RKO (cell line): ENCODE measurements around the gene TCF19.
"Not testable (repeated sequence)": the region's sequence is repeated elsewhere in the genome, so short reads cannot be mapped to it uniquely, and the experiment has no call there.

ENCODE experiments used
- DNase-seq: peaks from one replicate; pipeline ENCODE4 v3.0.0-alpha.2; 2016; ENCODE audit warnings: low spot score

TCF19 gene

DNA sequence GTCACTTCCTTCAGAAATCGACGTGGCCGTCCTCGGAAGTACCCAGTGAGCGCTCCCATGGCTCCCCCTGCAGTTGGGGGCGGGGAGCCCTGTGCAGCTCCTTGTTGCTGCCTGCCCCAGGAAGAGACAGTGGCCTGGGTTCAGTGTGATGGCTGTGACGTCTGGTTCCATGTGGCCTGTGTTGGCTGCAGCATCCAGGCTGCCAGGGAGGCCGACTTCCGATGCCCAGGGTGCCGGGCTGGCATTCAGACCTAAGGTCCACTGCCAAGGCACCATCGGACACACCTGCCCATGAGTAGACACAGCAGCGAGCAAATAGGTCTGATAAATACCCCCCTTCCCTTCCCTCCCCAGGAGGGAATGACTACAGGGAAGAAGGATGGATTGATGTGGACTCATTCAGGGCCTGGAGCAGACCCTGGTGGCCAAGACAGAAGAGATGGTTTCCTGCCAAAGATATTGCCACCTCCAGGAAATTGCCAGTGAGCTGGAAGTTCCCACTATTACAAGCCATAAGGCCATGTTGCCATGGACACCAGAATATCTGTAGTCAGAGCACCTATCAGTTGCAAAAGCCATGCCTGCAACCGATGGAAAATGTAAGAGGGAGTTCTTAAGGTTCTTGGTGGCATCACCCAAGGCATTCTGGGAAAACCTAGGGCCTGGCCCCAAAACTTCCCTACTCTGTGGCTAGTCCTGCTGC lies 4.2 kb downstream of the TCF19 start:
- no peak for DNase-seq

DNA sequence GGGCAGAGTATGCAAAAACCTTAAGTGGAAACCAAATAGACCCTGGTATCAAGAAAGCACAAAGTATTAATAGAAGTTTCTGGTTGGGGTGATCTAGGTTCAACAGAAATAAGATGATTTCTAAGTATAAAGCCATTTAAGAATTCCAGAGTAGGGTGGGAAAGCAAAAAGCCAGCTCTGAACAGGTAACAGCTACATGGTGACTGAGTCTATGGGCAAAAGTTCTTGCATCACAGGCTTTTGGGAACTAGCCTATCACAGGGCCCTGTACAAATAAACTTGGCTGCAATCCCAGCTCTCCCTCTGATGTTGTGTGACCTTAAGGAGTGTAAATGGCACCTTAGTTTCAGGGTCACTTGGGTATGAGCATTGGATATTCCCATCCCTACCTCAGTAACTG lies 5.5 kb downstream of the TCF19 start:
- DNase-seq = no peak

DNA sequence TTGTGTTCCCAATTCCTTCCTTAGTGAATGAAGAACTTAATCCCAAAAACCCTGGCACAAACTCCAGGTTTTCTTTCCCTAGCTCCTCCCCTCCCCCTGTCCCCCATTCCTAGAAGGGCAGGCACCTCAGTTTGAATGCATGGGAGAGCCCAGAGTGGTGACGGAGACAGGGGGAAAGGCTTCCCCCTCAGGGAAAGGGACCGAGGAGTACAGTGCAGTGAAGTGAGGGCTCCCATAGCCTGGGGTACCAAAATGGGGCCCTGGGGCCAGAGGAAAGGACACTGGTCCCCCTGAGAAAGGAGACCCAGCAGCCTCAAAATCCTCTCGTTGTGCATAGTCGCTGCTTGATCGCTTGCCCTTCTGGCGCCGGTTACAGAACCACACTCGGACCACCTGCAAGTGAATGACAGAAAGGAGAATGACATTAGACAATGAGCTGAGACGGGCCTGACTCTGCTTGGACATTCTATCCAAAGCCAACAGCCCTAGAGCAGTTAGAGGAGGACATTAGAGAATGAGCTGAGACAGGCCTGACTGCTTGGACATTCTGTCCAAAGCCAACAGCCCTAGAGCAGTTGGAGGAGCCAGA lies 6.2 kb downstream of the TCF19 start:
- DNase-seq = not testable (repeated sequence)

DNA sequence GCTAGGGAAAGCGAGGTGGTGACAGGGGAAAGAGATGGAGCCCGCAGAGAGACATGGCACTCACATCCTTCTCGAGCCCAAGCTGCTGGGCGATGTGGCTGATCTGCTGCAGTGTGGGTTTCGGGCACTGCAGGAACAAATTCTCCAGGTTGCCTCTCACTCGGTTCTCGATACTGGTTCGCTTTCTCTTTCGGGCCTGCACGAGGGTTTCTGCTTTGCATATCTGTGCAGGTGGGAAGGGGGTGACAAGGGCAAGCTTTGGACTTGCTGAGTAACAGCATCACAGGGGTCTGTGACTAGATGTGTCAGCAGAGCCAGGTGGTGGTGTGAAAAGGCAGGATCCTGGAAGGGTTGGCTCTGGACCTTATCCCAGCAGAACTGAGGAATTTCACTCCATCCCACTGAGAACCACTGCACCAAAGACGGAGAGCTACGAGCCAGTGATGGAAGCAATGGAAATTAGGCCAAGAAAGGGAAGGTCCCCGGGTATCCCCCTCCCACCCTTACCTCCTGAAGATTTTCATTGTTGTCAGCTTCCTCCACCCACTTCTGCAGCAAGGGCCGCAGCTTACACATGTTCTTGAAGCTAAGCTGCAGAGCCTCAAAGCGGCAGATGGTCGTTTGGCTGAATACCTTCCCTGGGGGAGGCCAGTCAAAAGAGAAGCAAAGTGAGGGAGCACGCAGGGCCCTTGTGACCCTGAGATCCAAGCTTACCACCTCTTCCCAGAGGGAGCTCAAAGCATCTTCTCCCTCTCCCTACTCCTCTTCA lies 6.9 kb downstream of the TCF19 start:
- not testable (repeated sequence) for DNase-seq

DNA sequence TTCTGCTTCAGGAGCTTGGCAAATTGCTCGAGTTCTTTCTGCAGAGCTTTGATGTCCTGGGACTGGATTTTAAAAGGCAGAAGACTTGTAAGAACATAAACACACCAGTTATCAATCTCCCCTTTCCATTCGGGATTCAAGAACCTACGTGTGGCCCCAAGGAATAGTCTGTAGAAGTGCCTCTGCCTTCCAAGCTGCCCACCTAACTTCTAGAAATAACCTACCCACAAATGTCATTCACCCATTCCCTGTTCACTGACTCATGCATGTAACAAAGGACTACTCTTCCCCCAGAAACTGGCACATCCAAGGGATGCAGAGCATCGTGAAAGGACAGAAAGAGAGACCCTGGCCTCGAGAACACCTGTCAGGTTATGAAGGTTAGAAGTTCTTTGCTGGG lies 7.6 kb downstream of the TCF19 start:
- no peak for DNase-seq

DNA sequence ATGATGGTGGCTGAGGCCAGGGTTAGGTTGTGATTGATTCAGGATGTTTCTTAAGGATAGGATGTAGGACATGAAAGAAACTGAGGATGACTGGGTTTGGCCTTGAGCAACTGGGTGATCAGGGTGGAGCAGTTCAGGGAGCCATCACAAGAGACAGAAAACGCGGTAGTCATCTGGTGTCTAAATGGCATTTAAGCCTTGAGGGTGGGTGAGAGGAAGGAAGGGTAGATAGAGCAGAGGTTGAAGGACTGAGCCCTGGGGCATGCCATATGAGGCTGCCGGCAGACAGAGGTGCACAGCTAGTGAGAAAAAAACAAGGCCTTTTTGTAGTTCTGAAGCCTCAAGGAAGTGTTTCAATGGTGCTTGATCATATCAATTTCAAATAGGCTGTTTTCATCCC lies 10.2 kb downstream of the TCF19 start:
- no peak for DNase-seq

DNA sequence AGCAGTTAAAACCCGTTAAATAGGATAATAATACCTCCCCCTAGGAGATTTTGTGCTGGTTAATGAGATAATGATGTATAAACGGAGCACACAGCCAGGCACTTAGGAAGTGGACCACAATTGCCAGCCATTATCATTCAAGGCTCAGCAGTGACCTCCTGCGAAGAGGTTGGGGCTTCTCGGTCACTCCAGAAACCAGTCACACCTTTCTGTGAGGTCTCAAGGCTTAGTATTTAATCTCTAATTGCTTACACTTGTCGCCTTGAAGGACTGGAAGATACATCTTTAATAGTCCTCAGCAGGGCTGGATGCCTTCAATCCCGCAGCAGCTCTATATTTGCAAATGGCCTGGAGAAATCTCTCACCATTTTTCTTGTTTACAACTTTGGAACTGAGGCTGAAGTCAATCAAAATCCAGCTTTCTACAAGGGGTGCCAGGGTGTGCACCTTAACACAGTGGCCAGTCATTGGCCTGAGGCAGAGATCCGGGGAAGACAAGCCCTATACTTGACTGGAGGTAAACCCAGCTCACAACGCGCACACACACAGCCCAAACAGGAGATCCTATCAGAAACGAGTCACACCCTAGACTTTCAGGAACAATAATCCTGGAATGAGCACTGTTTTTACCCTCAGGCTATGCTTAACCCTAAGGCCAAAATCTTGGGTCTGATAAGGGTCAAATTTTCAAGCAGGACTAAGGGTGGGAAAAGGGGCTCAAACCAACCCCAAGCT lies 10.9 kb downstream of the TCF19 start:
- no peak for DNase-seq

DNA sequence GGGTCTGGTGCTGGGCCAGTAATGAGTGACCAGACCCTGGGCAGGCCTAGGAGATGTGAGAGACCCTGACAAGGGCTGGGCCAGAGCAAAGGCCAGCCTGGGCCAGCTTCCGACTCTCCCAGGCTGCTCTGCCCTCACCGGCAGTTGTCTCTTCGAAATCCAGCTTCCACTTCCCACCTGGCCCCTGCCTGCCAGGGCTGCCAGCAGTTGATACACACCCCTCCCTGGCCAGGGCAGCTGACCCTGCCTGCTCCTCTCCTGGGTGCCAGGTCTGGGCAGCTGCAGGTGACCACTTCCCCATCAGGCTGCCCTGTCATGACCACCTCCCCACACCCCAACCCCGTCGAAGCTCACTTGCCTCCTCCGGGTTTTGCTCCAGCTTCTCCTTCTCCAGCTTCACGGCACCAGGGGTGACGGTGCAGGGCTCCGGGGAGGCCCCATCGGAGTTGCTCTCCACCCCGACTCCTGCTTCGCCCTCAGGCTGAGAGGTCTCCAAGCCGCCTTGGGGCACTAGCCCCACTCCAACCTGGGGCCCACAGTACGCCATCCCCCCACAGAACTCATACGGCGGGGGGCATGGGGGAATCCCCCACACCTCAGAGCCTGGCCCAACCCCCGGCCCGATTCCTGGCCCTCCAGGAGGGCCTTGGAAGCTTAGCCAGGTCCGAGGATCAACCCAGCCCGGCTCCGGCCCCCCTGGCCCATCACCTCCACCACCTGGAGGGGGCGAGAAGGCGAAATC lies 11.6 kb downstream of the TCF19 start:
- not testable (repeated sequence) for DNase-seq

DNA sequence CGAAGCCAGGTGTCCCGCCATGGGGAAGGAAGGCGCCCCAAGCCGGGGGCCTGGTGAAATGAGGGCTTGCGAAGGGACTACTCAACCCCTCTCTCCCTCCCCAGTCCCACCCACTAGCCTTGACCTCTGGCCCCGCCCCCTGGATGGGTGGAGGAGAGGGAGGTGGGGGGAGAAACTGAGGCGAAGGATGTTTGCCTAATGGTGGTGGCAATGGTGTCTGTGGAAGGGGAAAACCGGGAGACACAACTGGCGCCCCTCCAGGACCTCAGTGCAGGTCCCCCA lies 12.2 kb downstream of the TCF19 start, which contains the start of gene POU5F1:
Gene POU5F1 (minus strand): TSS at position 83 of the 282 bp plus-strand sequence. CDS start 62 bp downstream, at position 21.
- no peak for DNase-seq

DNA sequence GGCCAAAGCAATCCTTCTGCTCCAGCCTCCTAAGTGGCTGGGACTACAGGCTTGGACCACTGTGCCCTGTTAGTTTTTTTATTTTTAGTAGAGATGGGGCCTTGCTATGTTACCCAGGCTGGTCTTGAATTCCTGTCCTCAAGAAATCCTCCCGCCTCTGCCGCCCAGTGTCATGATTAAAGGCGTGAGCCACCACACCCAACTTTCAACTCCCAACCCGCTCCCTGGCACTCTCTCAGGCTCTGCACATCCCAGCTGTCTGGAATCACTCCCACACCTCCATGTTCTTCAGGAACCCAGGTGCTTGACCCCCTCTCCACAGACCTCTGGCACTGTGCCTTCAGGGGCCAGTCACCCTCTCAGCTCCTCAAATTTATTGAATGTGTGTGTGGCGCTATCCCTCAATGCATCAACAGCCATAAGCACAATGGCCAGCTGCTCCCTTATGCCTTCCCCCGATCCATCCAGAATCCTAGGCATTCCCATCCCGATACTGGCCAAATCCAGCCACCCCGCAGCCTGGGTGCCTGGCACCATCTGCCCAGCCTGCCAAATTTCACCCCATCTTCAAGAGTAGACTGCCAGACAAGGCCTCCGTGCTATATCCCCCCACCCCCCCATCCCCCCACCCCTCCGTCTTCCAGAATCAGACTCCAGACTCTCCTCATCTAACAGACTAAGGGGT lies 12.7 kb downstream of the TCF19 start:
- DNase-seq = no peak

DNA sequence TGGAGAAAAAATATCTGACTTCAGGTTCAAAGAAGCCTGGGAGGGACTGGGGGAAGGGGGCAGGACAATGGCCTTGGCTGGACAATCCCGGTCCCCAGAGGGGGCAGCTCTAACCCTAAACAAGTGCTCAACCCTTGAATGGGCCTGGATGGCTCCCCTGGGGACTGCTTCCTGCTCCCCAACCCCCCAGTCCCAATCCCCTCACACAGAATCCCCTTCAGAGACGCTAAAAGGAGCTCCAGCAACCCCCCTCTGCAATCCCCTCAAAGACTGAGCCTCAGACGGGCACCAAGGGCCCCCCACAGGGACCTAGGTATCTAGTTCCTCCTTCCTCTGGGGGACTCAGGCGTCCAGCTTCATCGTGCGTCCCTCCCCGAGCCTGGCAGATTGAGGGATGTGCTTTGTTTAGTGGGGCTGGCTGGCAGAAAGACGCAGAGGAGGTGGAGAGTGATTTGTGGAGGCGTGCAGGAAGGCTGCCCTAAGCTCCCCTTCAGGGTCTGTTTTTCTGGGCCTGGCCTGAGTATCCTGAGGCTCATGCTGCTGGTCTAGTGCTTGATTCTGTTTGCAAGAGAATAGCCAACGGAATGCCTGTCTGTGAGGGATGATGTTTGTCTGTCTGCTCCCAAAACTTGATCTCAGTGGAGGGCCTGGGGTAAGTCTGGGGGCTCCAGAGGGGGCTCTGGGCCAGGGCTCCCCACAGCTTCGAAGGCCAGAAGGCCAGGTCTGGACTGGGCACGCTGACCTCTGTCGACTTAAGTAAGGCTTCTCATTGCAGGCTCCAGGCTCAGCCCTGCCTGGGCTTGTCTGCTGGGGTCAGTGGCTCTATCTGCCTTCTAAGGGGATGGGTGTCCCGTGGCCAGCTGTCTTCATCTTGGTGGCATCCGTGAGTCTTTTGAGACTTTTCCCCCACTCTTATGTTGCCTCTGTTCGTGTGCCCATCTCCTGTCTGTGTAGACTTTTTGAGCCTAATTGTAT lies 13.8 kb downstream of the TCF19 start:
- DNase-seq = no peak

DNA sequence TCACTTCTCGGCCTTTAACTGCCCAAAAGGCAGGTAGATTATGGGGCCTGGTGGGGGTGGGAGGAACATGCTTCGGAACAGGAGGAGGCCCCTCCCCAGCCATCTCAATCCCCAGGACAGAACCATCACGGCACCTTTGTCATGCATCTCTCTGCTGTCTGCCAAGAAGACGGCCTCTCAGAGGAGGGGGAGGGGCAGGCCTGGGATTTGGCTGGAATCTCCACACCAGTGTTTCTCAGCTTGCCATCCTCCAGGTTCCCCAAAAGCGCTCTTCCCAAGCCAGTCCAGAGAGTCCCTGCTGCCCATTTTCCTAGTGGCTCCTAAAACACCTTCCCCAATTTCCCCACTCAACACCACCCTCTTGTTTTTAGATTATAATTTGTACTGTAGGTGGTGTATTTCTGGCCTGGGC lies 14.6 kb downstream of the TCF19 start:
- no peak for DNase-seq

DNA sequence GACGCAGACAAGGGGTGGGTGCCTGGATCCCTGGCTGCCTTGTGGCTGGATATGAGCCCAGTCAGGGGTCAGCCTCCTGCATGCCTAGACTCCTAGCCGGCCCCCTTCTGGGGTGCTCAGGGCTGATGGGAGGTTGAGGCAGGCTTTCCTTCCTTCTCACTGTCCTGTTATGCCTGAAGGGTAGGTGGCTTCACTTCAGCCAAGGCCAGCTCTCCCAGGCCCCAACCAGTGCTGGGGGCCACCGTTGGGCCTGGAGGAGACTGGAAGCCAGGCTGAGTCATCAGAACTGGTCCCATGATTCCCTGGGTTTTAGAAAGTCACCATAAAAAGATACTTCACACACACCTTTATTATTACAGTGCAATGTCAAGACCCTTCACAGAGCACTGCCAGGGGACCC lies 15.0 kb downstream of the TCF19 start:
- DNase-seq = no peak

DNA sequence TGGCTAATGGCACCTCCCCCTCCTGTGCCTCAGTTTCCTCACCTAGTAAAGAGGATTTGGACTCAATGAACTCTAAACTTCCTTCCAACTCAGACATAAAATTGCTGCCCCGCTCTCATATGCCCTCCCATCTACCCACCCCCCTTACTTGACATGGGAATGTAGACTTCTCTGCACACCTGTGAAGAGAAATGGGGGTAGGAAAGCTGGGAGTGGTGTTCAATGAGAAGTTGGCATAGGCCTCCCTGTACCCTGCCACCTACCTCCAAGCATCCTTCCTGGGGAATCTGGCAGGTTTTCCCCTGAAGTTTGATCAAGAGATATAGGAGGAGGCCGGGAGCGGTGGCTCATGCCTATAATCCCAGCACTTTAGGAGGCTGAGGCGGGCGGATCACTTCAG lies 16.0 kb downstream of the TCF19 start:
- no peak for DNase-seq

DNA sequence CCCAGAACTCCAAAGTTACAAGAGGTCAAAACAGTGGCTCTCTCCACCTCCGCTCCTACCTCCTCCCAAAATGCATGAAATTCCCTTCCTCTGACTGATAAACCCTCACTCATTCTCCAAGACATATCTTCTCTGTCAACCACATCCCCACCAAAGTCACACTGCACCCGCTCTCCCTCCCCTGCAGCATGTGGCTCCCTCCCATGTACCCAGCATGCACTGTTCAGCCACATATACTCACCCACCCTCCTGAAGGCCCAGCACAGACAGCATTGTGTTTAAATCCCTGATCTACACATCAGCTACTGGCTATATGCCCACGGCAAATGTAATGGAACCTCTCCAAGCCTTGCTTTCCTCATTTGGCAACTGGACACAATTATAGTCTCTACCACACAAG lies 17.6 kb downstream of the TCF19 start:
- DNase-seq = no peak

DNA sequence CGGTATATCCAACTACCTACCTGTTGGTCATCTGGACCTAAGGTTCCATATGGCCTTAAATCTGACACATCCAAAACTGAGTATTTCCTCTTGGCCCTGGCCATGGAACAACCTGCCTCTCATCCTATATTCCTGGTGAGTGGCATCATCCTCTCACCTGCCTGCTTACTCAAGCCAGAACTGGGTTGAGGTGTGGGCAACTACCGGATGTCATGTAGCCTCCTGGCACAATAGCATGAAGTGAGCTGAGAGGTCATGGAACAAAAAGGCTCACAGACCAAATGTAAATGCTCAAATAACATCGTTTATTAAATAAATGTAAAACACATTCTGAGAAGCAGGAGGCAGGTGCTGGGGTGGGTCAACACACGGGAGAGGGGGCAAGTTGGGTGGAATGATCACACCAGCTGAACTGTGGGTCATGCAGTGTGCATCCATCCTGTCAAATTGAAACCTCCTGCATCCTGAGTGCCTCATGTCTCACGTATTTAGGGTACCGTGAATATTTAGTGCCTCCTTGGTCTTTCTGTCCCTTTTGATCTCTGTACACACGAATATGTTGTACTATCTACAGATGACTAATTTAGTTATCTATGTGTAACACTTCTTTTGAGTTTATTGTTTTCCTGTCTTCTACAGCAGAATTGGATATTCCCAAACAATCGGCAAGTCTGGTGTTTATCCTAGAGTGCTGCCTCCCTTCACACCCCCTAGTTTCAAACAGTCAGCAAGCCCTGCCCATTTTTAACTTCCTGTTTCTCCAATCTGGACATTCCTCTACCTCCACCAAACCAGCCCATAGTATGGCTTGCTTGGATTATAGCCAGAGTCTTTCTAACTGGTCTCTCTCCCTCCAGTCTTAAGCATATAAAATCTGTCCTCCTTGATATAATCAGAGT lies 20.0 kb downstream of the TCF19 start:
- no peak for DNase-seq

DNA sequence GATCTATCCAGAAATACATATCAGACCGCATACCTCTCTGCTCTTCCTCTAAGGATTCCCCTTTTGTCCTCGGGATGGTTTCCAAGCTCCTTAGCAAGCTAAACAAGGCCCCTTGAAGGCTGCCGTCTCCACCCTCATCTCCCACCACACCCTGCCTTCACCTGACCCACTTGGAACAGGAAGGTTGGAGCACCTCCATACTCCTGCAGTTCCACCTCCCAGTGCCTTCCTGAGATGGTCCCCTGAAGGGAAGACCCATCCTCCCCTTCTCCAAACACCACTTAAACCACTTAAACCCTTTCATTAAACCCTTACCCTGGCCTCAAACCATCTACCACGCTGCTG lies 20.6 kb downstream of the TCF19 start:
- DNase-seq = no peak

DNA sequence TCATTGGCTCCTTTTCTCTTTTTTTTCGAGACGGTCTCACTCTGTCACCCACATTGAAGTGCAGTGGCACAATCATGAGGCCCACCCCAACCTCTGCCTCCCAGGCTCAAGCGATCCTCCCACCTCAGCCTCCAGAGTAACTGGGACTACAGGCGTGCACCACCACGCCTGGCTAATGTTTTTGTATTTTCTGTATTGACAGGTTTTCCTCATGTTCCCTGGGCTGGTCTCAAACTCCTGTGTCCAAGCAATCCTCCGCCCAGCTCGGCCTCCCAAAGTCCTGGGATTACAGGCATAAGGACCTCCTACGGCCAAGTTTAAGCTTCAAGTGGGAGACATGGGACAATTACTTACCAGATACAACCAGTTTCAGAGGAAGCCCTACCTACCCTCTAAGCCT lies 21.5 kb downstream of the TCF19 start:
- no peak for DNase-seq

DNA sequence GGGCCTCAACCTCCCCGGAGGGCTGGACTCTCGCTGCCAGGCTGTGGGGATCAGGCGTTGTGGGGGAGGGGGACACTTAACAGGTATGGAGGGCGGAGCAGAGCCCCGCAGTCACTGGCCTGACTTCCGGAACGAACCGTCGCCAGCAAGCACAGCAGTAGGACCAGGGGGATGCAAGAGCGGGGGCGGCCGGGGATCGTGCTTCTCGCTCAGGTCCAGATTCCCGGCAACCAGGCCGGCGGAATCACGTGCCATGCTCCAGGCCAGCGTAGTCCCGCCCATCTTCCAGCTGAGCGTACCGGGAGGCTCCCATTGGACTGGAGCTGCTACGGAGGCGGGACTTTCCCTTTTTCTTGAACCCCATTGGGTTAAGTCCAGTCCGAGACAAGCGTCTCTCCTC lies 22.1 kb downstream of the TCF19 start:
- no peak for DNase-seq
